GM12875 (cell line): ENCODE measurements around the gene LSM2.

Experiments used
- H3K4me3 ChIP-seq: one replicate; pipeline ENCODE4 v1.5.1; 2011; ENCODE audit warnings: low read depth, low read length, control low read depth
- TF ChIP-seq, protein P1 (sequence below): IDR thresholded peaks from 2 replicates; pipeline ENCODE4 v1.5.1; 2011; ENCODE audit warnings: low read depth, mild to moderate bottlenecking, control low read depth, inconsistent platforms, low read length, moderate library complexity, borderline replicate concordance; ENCODE audit not compliant: insufficient read depth

LSM2 gene

DNA sequence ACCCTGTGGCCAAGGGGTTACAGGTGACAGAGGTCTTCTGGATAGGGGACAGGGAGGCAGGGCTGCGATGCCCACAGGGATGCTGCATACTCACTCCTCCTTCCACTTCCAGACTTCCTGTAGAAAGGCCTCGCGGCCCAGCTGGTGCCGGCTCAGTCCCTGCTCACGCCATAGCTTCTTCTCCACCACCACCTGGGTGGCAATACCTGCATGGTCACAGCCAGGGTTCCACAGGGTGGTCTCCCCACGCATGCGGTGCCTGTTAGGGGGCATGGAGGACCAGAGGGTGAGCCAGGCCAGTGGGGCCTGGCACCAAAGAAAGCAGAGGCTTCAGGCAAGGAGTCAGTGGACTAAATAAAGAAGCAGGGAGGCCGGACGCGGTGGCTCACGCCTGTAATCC lies 21.3 kb downstream of the LSM2 start:
- no peak overlapping the region for H3K4me3 ChIP-seq
- TF ChIP-seq, protein P1, sequence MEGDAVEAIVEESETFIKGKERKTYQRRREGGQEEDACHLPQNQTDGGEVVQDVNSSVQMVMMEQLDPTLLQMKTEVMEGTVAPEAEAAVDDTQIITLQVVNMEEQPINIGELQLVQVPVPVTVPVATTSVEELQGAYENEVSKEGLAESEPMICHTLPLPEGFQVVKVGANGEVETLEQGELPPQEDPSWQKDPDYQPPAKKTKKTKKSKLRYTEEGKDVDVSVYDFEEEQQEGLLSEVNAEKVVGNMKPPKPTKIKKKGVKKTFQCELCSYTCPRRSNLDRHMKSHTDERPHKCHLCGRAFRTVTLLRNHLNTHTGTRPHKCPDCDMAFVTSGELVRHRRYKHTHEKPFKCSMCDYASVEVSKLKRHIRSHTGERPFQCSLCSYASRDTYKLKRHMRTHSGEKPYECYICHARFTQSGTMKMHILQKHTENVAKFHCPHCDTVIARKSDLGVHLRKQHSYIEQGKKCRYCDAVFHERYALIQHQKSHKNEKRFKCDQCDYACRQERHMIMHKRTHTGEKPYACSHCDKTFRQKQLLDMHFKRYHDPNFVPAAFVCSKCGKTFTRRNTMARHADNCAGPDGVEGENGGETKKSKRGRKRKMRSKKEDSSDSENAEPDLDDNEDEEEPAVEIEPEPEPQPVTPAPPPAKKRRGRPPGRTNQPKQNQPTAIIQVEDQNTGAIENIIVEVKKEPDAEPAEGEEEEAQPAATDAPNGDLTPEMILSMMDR, result no peak

DNA sequence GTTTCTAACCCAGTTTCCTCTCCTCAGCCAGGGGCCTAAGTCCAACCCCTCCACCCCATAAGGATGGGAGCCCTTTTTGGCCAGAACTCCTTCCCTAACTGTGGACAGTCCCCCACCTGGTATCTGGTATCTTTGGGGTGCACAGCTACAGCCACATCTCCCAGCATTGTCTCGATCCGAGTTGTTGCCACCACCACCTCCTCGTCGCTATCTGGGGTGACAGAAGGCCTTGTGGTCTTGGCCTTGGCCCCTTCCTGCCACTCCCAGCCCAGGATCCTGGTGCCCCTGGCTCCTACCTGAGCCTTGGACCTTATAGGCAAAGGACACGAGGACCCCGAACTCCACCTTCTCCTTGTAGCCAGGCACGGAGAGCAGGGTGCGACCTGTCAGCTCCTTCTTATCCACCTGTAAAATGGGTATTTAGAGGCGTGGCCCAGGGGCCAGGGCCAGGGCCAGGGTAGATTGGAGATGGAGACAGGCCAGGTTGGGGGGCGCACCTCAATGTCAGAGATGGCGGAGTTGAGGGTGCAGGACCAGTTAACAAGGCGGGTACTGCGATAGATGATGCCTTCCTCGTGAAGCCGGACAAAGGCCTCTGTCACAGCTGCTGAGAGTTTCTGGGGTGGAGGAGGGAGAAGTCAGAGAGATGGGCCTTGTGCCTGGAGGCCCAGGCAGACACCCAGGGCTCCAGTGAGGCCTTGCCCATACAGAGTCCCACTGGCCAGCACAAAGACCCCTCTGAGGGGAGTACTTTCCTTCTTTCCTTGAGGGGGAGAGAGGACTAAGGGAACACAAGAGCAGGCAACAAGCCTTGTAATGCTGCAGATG lies 22.5 kb downstream of the LSM2 start:
- TF ChIP-seq, protein P1, result no peak
- no peak overlapping the region for H3K4me3 ChIP-seq

DNA sequence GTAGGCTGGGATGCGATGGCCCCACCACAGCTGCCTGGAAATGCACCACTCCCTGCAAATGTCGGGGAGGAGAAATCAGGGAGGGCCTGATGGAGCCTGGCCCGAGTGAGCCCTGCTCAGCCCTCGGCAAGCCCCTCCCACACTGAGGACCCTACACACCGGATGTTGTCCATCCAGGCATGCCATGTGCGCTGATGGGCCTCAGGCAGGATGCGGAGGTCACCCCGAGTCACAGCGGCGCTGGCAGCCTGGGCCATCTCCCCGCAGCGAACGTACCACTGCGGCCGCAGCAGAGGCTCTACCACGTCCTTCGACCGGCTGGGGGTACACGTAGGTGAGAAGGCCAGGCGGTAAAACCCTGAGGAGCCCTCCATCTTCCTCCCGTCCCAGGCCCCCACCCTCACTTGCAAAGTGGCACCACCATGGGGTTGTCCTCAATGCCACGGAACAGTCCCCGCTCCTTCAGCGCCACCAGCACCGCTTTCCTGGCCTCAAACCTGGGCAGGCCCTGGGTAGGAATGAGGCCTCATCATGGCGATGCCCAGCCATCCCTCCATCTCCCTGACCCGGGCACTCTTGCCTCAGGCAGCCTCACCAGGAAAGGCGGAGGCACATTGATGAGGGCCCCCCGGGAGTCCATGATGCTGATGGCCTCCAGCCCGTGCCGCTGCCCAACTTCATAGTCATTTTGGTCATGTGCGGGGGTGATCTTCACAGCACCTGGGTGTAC lies 24.5 kb downstream of the LSM2 start:
- H3K4me3 ChIP-seq, result no peak overlapping the region
- TF ChIP-seq, protein P1, result no peak

DNA sequence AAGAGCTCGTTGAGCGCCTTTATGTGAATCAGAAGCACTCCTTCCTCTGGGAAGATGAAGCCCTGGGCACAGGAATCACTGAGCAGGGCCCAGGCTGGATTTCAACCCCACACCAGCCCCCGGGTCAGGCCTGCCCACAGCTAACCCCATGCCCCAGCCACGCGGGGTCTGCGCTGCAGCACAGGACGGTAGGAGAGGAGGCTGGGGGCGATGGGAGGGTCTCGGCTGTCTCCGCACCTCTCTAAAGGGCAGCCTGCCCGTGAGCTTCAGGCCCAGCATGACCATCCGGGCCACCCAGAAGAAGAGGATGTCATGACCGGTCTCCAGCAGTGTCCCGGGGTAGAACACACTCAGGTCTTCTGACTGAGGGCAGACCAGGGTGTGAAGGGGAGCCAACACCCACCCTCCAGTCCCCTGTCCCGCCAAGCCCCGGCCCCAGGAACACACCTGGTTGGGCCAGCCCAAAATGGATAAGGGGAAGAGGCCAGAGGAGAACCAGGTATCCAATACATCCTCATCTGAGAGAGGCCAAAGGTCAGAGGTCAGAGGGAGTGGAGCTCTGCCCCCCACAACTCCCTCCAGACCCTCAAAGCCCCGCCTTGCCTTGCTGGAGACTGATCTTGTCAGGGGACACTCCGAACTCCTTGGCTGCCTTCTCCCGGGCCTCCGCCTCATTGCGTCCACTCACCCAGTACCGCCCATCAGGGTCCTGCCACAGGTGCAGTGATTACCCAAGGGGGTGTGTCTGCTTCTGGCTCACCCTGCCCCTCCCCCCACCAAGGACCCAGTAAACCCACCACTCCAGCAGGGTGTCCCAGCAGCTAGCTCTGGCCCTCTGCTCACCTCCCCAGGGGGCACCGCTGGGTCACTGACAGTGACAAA lies 25.3 kb downstream of the LSM2 start:
- TF ChIP-seq, protein P1, result no peak
- H3K4me3 ChIP-seq, result no peak overlapping the region

GRCh38 chr6:31780507-31781243 lies 26.1 kb downstream of the LSM2 start:
- no peak overlapping the region for H3K4me3 ChIP-seq
- TF ChIP-seq, protein P1, result no peak

- TF ChIP-seq, protein P1, result no peak
Measured at GRCh38 chr6:31779908-31780307, 26.9 kb downstream of the LSM2 start.

More at GRCh38 chr6:31779908-31780307, 26.9 kb downstream of the LSM2 start:
- no peak overlapping the region for H3K4me3 ChIP-seq
